Nephron progenitor cell (in vitro differentiated cells): ENCODE data around the gene USP5.
A peak's percentile ranks its signal among the peaks of the same experiment; 100 is the strongest.
"Not testable (repeated sequence)": the region's sequence is repeated elsewhere in the genome, so short reads cannot be mapped to it uniquely, and the experiment has no call there.

Experiments used
- DNase-seq: peaks from one replicate; pipeline ENCODE4 v3.0.0; 2021
- H3K27ac Mint-ChIP-seq: 2 replicates; pipeline ENCODE4 v1.8.0; 2021; ENCODE audit warnings: mild to moderate bottlenecking, moderate library complexity, mixed read lengths
- H3K27me3 Mint-ChIP-seq: 2 replicates; pipeline ENCODE4 v1.8.0; 2021; ENCODE audit warnings: mild to moderate bottlenecking, low read depth, mixed read lengths; ENCODE audit not compliant: poor library complexity
- H3K36me3 Mint-ChIP-seq: 2 replicates; pipeline ENCODE4 v1.8.0; 2021; ENCODE audit warnings: low read depth, mixed read lengths
- H3K4me1 Mint-ChIP-seq: 2 replicates; pipeline ENCODE4 v1.8.0; 2021; ENCODE audit warnings: mixed read lengths
- H3K4me3 Mint-ChIP-seq: 2 replicates; pipeline ENCODE4 v1.8.0; 2021; ENCODE audit warnings: mild to moderate bottlenecking, moderate library complexity, mixed read lengths
- H3K9me3 Mint-ChIP-seq: 2 replicates; pipeline ENCODE4 v1.8.0; 2021; ENCODE audit warnings: mild to moderate bottlenecking, moderate library complexity, mixed read lengths
- CTCF ChIP-seq: fragments of 200-600 bp; sonication (generic); IDR thresholded peaks from 2 replicates; pipeline ENCODE4 v1.5.0; 2021; ENCODE audit warnings: antibody characterized with exemption

The USP5 gene

DNA sequence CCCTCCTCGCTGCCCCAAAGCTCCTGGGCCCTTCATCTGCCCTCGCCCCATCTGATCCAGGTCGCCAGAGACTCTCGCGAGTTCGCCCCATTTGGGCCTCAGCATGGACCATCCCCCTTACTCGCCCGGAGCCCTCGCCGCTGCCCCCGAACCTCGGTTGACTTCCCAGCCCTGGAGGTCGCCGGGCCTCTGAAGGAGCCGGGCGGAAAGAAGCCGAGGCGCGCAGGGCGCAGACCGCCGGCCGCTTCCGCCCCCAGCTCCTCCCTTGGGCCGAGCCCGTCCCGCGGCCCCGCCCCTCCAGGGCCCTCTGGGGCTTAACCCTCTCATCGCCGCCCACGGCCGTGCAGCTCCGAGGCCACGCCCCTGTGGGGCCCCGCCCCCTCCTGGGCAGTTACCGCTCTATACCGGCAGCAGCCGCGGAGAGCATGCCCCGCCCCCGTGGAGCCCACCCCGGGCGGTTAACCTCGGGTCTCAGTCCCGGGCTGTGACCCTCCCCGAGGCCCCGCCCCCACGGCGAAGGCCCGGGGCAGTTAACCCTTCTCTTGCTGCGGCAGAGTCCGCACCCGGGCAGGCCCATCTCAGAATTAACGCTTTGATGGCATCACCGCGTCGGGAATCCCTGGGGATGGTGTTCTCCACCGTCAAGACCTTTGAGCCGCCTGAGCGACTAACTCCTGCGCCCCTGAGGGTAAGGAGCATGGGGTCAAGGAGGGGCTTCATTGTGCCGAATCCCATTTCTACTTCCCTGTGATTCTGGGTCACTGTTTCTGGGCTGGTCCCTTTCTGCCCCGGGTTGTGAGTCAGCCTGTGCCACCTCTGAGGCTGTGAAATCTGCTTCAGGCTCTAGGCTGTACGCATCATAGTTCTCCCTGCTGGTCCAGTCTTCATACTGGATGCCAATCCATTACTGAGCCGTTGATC, 21.4 kb downstream of the USP5 start, which contains the start of gene SPSB2:
TSS of gene SPSB2 (minus strand) at position 210 of the 921 bp plus-strand sequence. CDS start 402 bp downstream, outside the sequence.
- H3K4me1 Mint-ChIP-seq, result peaks cover 46% of the 10 kb centered on the region
- H3K9me3 Mint-ChIP-seq, result no peaks in the 10 kb centered on the region
- no peak for TF ChIP-seq CTCF
- peak; percentile 100 for DNase-seq
- no peaks in the 10 kb centered on the region for H3K27me3 Mint-ChIP-seq
- H3K27ac Mint-ChIP-seq, result peak within 1 kb of the TSS; percentile 92
- H3K4me3 Mint-ChIP-seq, result peak within 1 kb of the TSS; percentile 89
- peaks cover 47% of the 10 kb centered on the region for H3K36me3 Mint-ChIP-seq

GRCh38 chr12:6874015-6874368, 22.0 kb downstream of the USP5 start:
- Mint-ChIP-seq H3K36me3 (peaks cover 41% of the 10 kb centered on the region), H3K4me3 (peak overlapping the region; percentile 89), H3K27ac (peak overlapping the region; percentile 92), H3K4me1 (peaks cover 40% of the 10 kb centered on the region)
- not testable (repeated sequence) for DNase-seq, H3K9me3 Mint-ChIP-seq, H3K27me3 Mint-ChIP-seq

GRCh38 chr12:6879824-6880223, 27.9 kb downstream of the USP5 start:
- H3K9me3 Mint-ChIP-seq, H3K4me1 Mint-ChIP-seq, DNase-seq, H3K4me3 Mint-ChIP-seq, H3K27ac Mint-ChIP-seq, H3K27me3 Mint-ChIP-seq: not testable (repeated sequence)
- H3K36me3 Mint-ChIP-seq, result peaks cover 32% of the 10 kb centered on the region

DNA sequence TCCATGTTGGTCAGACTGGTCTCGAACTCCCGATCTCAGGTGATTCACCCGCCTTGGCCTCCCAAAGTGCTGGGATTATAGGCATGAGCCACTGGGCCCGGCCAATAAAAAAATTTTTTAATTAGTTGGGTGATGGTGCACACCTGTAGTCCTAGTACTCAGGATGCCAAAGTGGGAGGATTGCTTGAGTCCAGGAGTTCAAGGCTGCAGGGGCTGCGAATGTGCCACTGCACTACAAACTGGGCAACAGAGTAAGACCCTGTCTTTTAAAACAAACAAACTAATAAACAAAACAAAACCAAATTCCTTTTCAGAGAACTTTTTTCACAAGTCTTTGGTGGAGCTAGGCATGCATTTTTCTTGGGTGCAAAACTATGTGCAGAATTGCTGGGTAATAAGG, 31.3 kb downstream of the USP5 start:
- H3K36me3 Mint-ChIP-seq, result peaks cover 18% of the 10 kb centered on the region
- no peak overlapping the region for H3K4me3 Mint-ChIP-seq
- DNase-seq, result no peak
- no peak overlapping the region for H3K27ac Mint-ChIP-seq
- TF ChIP-seq CTCF, result no peak
- H3K9me3 Mint-ChIP-seq, result no peaks in the 10 kb centered on the region
- peaks cover 3% of the 10 kb centered on the region for H3K27me3 Mint-ChIP-seq
- peaks cover 20% of the 10 kb centered on the region for H3K4me1 Mint-ChIP-seq

DNA sequence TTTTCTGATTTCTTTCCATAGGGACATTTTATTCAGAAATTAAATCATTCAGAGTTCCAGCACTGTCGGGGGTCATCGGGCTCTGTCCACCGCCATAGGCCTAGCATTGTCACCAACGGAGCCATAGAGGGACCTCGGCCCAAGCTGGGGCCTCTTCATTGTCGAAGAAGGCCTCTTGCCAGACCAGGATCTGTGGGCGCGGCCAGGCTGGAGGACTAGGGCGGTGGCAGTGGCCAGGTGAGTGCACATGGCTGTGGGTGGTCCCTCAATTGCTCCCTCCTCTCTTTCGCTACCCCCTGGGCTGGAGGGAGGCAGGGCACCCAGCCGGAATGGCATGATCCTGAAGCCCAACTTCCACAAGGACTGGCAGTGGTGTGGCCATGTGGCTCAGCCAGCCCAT, 31.7 kb downstream of the USP5 start:
- no peaks in the 10 kb centered on the region for H3K9me3 Mint-ChIP-seq
- TF ChIP-seq CTCF, result no peak

DNA sequence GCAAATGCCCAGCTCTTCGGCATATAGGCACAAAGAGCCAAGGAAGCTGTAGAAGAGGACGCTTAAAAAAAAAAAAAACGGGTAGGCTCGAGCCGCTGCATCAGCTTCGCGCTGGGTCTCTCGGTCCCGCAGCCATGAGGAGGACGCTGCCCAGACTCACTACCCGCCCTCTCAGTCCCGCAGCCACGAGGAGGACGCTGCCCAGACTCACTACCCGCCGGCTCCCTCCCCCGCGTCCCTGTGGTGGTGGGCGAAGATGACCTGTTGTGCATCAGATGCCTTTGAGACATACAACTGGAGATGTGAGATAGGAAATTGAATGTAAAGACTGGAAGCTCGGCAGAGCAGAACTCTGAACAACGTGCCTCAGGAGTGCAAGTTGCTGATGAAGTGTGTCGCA, 32.6 kb downstream of the USP5 start:
- Mint-ChIP-seq H3K27me3 (peaks cover 3% of the 10 kb centered on the region), H3K4me3 (no peak overlapping the region), H3K4me1 (peaks cover 25% of the 10 kb centered on the region), H3K36me3 (peaks cover 18% of the 10 kb centered on the region), H3K27ac (peak overlapping the region; percentile 64), H3K9me3 (no peaks in the 10 kb centered on the region)
- no peak for DNase-seq
- TF ChIP-seq CTCF, result no peak

More for the DNA sequence above, 31.7 kb downstream of the USP5 start:
- Mint-ChIP-seq H3K36me3 (peaks cover 18% of the 10 kb centered on the region), H3K4me1 (peaks cover 25% of the 10 kb centered on the region), H3K27ac (no peak overlapping the region), H3K4me3 (no peak overlapping the region), H3K27me3 (peaks cover 3% of the 10 kb centered on the region)
- no peak for DNase-seq

- not testable (repeated sequence) for H3K9me3 Mint-ChIP-seq, H3K27me3 Mint-ChIP-seq, DNase-seq
- H3K36me3 Mint-ChIP-seq, result peaks cover 18% of the 10 kb centered on the region
- peak overlapping the region; percentile 55 for H3K4me3 Mint-ChIP-seq
- peaks cover 35% of the 10 kb centered on the region for H3K4me1 Mint-ChIP-seq
- peak overlapping the region; percentile 36 for H3K27ac Mint-ChIP-seq
These were observed 34.5 kb downstream of the USP5 start for GRCh38 chr12:6886206-6886999.
